GM12878 (cell line): ENCODE results near the gene KCTD17. TPM values are rescaled to one million over a fixed set of nuclear protein-coding genes. Genes with fewer than 3 reads are reported as not detected.

ENCODE experiments used
- ATAC-seq: fragments of 200-7000 bp; cut with Tn5 transposase; 3 replicates; pipeline ENCODE4 v1.9.1; 2020; ENCODE audit warnings: mild to moderate bottlenecking, moderate library complexity
- BruUV-seq: library from RNA; stranded (reverse); fragments of 400-500 nt; replicated peaks from 2 replicates; lab custom pipeline; 2021; lab: Mats Ljungman, UMichigan
- CTCF ChIA-PET: fragments of 300-600 bp; sonication (Branson Sonifier 250); formaldehyde crosslinking; extraction: SDS; loops from one replicate; lab custom pipeline; 2021; ENCODE audit warnings: inconsistent platforms; lab: Yijun Ruan, JAX
- POLR2A ChIA-PET: fragments of 350-600 bp; formaldehyde crosslinking; extraction: SDS; loops from one replicate; lab custom pipeline; 2021; ENCODE audit warnings: inconsistent platforms; lab: Charles Lee
- RAD21 ChIA-PET: fragments of 300-600 bp; sonication (Branson Sonifier 250); formaldehyde crosslinking; loops from one replicate; lab custom pipeline; 2023; ENCODE audit warnings: antibody characterized with exemption; ENCODE audit not compliant: unreplicated experiment; lab: Charles Lee
- SMC1A ChIA-PET: fragments of 300-600 bp; sonication (Branson Sonifier 250); formaldehyde crosslinking; loops from one replicate; lab custom pipeline; 2023; ENCODE audit not compliant: unreplicated experiment, uncharacterized antibody; lab: Charles Lee
- DNase-seq: peaks from one replicate; pipeline ENCODE4 v3.0.0-alpha.2; 2011; ENCODE audit warnings: low read depth, low spot score
- FAIRE-seq: peaks from 3 replicates; lab custom pipeline; 2011; peaks lifted over from hg19 to GRCh38; lab: Jason Lieb, UNC
- H2AFZ ChIP-seq: 2 replicates; pipeline ENCODE4 v1.6.0; 2011; ENCODE audit warnings: low read depth, low read length, control low read depth; ENCODE audit not compliant: control insufficient read depth
- H3K27ac ChIP-seq: 2 replicates; pipeline ENCODE4 v1.5.1; 2011; ENCODE audit warnings: control low read depth; ENCODE audit not compliant: control insufficient read depth, insufficient read depth
- H3K27me3 ChIP-seq, 2 experiments: replicated peaks in 1 of 2; 2 replicates each; pipeline versions ENCODE4 v1.6.0 to v1.6.1; 2011; ENCODE audit warnings: low read length in 1 of 2; ENCODE audit not compliant: control insufficient read depth in 2 of 2, insufficient read depth in 2 of 2
- H3K36me3 ChIP-seq, 2 experiments: 2 replicates each; pipeline ENCODE4 v1.5.1; 2011; ENCODE audit warnings: low read length in 1 of 2; ENCODE audit not compliant: control insufficient read depth in 2 of 2, insufficient read depth in 2 of 2
- H3K4me1 ChIP-seq: 2 replicates; pipeline ENCODE4 v1.6.1; 2011; ENCODE audit warnings: mild to moderate bottlenecking, low read length, moderate library complexity, mixed read lengths; ENCODE audit not compliant: control insufficient read depth, insufficient read depth
- H3K4me2 ChIP-seq: 2 replicates; pipeline ENCODE4 v1.6.0; 2011; ENCODE audit warnings: control low read depth; ENCODE audit not compliant: control insufficient read depth, insufficient read depth
- H3K4me3 ChIP-seq: fragments of 200-600 bp; sonication (generic); 2 replicates; pipeline ENCODE4 v1.5.1; 2016
- H3K79me2 ChIP-seq: 2 replicates; pipeline ENCODE4 v1.6.0; 2011; ENCODE audit warnings: low read length; ENCODE audit not compliant: control insufficient read depth, insufficient read depth
- H3K9ac ChIP-seq: 2 replicates; pipeline ENCODE4 v1.8.0; 2011; ENCODE audit warnings: low read length, control low read depth, mixed read lengths; ENCODE audit not compliant: control insufficient read depth, insufficient read depth
- H3K9me3 ChIP-seq: replicated peaks from 3 replicates; pipeline ENCODE4 v1.5.1; 2011; ENCODE audit warnings: mild to moderate bottlenecking, low read length; ENCODE audit not compliant: control insufficient read depth, insufficient read depth
- H4K20me1 ChIP-seq: 2 replicates; pipeline ENCODE4 v1.6.0; 2011; ENCODE audit not compliant: control insufficient read depth, insufficient read depth
- ATF7 ChIP-seq: fragments of 450-650 bp; IDR thresholded peaks from 2 replicates; pipeline ENCODE4 v1.6.1; 2016; ENCODE audit warnings: low read depth, mild to moderate bottlenecking
- CBX3 ChIP-seq: fragments of 200-600 bp; sonication (generic); IDR thresholded peaks from 2 replicates; pipeline ENCODE4 v1.6.1; 2016; ENCODE audit warnings: low read depth, borderline replicate concordance
- EP300 ChIP-seq, 2 experiments: fragments of 150-350 bp in 1 of 2; IDR thresholded peaks; 2 replicates each; pipeline ENCODE4 v1.6.1; 2011 to 2012; ENCODE audit warnings: low read depth in 2 of 2, low read length in 2 of 2, borderline replicate concordance in 1 of 2, improper control_type of control experiment in 1 of 2, inconsistent platforms in 1 of 2; ENCODE audit not compliant: control insufficient read depth in 1 of 2
- EZH2 ChIP-seq: IDR thresholded peaks from 2 replicates; pipeline ENCODE4 v1.6.1; 2012; ENCODE audit warnings: low read depth, mild to moderate bottlenecking, control low read depth, inconsistent platforms, low read length, borderline replicate concordance; ENCODE audit not compliant: control insufficient read depth
- IRF4 ChIP-seq: IDR thresholded peaks from 2 replicates; pipeline ENCODE4 v1.6.1; 2011; ENCODE audit warnings: low read depth, low read length
- JUNB ChIP-seq: IDR thresholded peaks from 2 replicates; pipeline ENCODE4 v1.6.1; 2016; ENCODE audit warnings: antibody characterized with exemption, mild to moderate bottlenecking
- RELB ChIP-seq: fragments of 450-650 bp; IDR thresholded peaks from 2 replicates; pipeline ENCODE4 v1.6.1; 2017; ENCODE audit warnings: low read depth, mild to moderate bottlenecking, moderate library complexity
- SIN3A ChIP-seq: IDR thresholded peaks from 2 replicates; pipeline ENCODE4 v1.6.1; 2012; ENCODE audit warnings: low read depth, low read length, improper control_type of control experiment
- SP1 ChIP-seq: IDR thresholded peaks from one replicate; pipeline ENCODE4 v1.6.1; 2011; ENCODE audit warnings: low read depth, low read length
- STAT1 ChIP-seq: fragments of 450-650 bp; conservative IDR thresholded peaks from 2 replicates; pipeline ENCODE4 v1.6.1; 2014; ENCODE audit warnings: antibody characterized with exemption, mild to moderate bottlenecking
- WGBS: methylation state at CpG from one replicate; pipeline ENCODE4 v1.1.6; 2016; ENCODE audit warnings: low lambda C conversion rate; ENCODE audit not compliant: insufficient replicate concordance, insufficient coverage; ENCODE audit errors: missing lambda C conversion rate; 5-methylcytosine and 5-hydroxymethylcytosine counted together
- in situ Hi-C: fragments of 300-500 bp; cut with MboI; formaldehyde crosslinking; loops from 9 replicates; pipeline ENCODE4 v1.14.3; 2018; ENCODE audit warnings: mixed read lengths
- intact Hi-C: fragments of 100-400 bp; cut with micrococcal nuclease; formaldehyde crosslinking; loops from one replicate; pipeline ENCODE4 v1.14.2; 2022; ENCODE audit not compliant: unreplicated experiment
- polyA plus RNA-seq, 11 experiments: library from polyadenylated mRNA; depleted of rRNA in 4 of 11; unstranded in 6 of 11; stranded (reverse) in 5 of 11; fragments of >200 nt; fragmentation: Nextera tagmentation in 4 of 11; fragmentation: Illumina TruSeq in 1 of 11; extraction: Ambion mirVana in 4 of 11; extraction: Trizol in 1 of 11; gene quantifications; 1 replicate in 1 of 11; 2 replicates in 10 of 11; pipeline versions ENCODE4 v1.2.1 to v1.2.3, GENCODE V29; 2011 to 2016; ENCODE audit warnings: inconsistent platforms in 2 of 11, missing spikeins in 2 of 11, low read depth in 1 of 11
- total RNA-seq, 4 experiments: library from RNA; depleted of rRNA in 3 of 4; stranded (reverse); fragments of >200 nt in 3 of 4; fragmentation: Illumina TruSeq in 1 of 4; extraction: Trizol in 1 of 4; gene quantifications; 2 replicates each; pipeline versions ENCODE4 v1.2.1 to v1.2.3, GENCODE V29; 2013 to 2021
- TF ChIP-seq, protein P1 (sequence below): fragments of 150-350 bp; IDR thresholded peaks from 2 replicates; pipeline ENCODE4 v1.6.1; 2014; ENCODE audit warnings: mild to moderate bottlenecking, low read depth, low read length
- TF ChIP-seq, protein P2 (sequence below): fragments of 450-650 bp; formaldehyde crosslinking; IDR thresholded peaks from 2 replicates; pipeline ENCODE4 v1.4.0; 2020; ENCODE audit warnings: mild to moderate bottlenecking, moderate library complexity
- TF ChIP-seq, protein P3 (sequence below): fragments of 450-650 bp; IDR thresholded peaks from 2 replicates; pipeline ENCODE4 v1.6.1; 2018; ENCODE audit warnings: borderline replicate concordance, mild to moderate bottlenecking; ENCODE audit not compliant: partially characterized antibody

The KCTD17 gene
- total and polyA plus RNA-seq, 10 of the 15 experiments (the other 5 are each of a cell fraction or from before 2014, with no cell fraction given) = 0.16 to 18.4 (median 10.1) TPM; not detected in 1

DNA sequence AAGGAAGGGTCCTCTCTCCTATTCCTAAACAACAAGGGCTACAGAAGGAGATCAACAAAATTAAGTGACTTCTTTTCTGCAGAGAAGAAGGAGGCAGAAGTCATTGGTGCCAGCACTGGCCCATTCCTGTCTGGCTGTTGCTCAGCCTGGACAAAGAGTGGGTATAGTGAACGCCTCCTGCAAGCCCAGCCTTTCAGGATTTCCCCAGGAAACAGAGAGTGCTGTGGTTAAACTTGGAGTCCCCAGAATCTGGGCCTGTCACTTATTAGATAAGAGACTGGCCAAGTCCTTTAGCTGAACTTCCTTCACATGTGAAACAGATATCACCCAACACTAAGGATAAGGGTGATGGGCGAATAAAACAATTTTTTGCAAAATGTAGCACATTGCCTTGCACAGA lies 43.2 kb upstream of the KCTD17 start (continued):
- no peak for TF ChIP-seq RELB
- TF ChIP-seq STAT1 = no peak
- no peak for TF ChIP-seq EP300 (IDR thresholded peaks at IDR 0.05; ENCODE audit: borderline replicate concordance in 1 of 2, control insufficient read depth in 1 of 2, low read depth in 2 of 2, low read length in 2 of 2)
- TF ChIP-seq SP1 = no peak
- no peak for TF ChIP-seq CBX3
- no peak for TF ChIP-seq IRF4
- no peak for TF ChIP-seq SIN3A
- TF ChIP-seq, protein P1, sequence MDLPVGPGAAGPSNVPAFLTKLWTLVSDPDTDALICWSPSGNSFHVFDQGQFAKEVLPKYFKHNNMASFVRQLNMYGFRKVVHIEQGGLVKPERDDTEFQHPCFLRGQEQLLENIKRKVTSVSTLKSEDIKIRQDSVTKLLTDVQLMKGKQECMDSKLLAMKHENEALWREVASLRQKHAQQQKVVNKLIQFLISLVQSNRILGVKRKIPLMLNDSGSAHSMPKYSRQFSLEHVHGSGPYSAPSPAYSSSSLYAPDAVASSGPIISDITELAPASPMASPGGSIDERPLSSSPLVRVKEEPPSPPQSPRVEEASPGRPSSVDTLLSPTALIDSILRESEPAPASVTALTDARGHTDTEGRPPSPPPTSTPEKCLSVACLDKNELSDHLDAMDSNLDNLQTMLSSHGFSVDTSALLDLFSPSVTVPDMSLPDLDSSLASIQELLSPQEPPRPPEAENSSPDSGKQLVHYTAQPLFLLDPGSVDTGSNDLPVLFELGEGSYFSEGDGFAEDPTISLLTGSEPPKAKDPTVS = no peak
- no peak for TF ChIP-seq EZH2

DNA sequence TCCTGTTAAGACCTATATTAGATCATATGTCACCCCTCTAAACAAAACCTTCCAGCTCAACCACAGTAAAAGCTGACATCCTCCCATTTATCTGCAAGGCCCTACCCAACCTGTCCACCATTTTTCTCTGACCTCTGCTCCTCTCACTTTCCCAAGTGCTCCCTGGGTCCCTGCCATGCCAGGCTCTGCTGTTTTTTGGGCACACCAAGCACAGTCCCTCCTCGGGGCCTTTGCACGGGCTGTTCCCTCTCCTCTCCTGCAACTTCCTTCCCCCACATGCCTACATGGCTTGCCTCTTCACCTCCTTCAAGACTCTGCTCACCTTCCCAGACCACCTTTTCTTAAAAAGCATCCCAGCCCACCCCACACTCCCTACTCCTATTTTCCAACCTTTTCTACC lies 42.1 kb upstream of the KCTD17 start:
- no peak overlapping the region for H3K9ac ChIP-seq
- in situ Hi-C loops = no loop called here
- ChIA-PET SMC1A (no interaction called here), CTCF (interaction anchor here (0.9 kb wide), 1 partner anchor 34 kb away, joined by 3 read pairs; no protein-coding TSS in a partner anchor), RAD21 (no interaction called here), POLR2A (interaction anchor here (1.0 kb wide), 1 partner anchor 46 kb away, joined by 3 read pairs; no protein-coding TSS in a partner anchor)
- no peak overlapping the region for H3K4me3 ChIP-seq
- ATAC-seq = no peak
- BruUV-seq = no TSS peak
- no peaks in the 10 kb centered on the region; the same call in 1 of the 2 replicates for H4K20me1 ChIP-seq
- 0% methylated on average over 2 of the region's 2 CpGs for WGBS
- no peaks in the 10 kb centered on the region for H3K36me3 ChIP-seq
- no peak overlapping the region for H3K27ac ChIP-seq
- peaks cover 0 to 4% of the 10 kb centered on the region in 2 experiments; a peak in 2 of 4 replicates for H3K27me3 ChIP-seq
- intact Hi-C loops = no loop called here
- no peak overlapping the region for H2AFZ ChIP-seq
- H3K79me2 ChIP-seq = no peaks in the 10 kb centered on the region
- H3K4me2 ChIP-seq = no peak overlapping the region
- FAIRE-seq = no peak
- H3K4me1 ChIP-seq = no peaks in the 10 kb centered on the region
- no peak for DNase-seq
- H3K9me3 ChIP-seq = no peaks in the 10 kb centered on the region; the same call in 2 of the 3 replicates
- TF ChIP-seq, protein P2, sequence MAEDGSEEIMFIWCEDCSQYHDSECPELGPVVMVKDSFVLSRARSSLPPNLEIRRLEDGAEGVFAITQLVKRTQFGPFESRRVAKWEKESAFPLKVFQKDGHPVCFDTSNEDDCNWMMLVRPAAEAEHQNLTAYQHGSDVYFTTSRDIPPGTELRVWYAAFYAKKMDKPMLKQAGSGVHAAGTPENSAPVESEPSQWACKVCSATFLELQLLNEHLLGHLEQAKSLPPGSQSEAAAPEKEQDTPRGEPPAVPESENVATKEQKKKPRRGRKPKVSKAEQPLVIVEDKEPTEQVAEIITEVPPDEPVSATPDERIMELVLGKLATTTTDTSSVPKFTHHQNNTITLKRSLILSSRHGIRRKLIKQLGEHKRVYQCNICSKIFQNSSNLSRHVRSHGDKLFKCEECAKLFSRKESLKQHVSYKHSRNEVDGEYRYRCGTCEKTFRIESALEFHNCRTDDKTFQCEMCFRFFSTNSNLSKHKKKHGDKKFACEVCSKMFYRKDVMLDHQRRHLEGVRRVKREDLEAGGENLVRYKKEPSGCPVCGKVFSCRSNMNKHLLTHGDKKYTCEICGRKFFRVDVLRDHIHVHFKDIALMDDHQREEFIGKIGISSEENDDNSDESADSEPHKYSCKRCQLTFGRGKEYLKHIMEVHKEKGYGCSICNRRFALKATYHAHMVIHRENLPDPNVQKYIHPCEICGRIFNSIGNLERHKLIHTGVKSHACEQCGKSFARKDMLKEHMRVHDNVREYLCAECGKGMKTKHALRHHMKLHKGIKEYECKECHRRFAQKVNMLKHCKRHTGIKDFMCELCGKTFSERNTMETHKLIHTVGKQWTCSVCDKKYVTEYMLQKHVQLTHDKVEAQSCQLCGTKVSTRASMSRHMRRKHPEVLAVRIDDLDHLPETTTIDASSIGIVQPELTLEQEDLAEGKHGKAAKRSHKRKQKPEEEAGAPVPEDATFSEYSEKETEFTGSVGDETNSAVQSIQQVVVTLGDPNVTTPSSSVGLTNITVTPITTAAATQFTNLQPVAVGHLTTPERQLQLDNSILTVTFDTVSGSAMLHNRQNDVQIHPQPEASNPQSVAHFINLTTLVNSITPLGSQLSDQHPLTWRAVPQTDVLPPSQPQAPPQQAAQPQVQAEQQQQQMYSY (CRISPR knock-in tag) = no peak
- no peak for TF ChIP-seq JUNB
- TF ChIP-seq ATF7 = no peak
- TF ChIP-seq, protein P3, sequence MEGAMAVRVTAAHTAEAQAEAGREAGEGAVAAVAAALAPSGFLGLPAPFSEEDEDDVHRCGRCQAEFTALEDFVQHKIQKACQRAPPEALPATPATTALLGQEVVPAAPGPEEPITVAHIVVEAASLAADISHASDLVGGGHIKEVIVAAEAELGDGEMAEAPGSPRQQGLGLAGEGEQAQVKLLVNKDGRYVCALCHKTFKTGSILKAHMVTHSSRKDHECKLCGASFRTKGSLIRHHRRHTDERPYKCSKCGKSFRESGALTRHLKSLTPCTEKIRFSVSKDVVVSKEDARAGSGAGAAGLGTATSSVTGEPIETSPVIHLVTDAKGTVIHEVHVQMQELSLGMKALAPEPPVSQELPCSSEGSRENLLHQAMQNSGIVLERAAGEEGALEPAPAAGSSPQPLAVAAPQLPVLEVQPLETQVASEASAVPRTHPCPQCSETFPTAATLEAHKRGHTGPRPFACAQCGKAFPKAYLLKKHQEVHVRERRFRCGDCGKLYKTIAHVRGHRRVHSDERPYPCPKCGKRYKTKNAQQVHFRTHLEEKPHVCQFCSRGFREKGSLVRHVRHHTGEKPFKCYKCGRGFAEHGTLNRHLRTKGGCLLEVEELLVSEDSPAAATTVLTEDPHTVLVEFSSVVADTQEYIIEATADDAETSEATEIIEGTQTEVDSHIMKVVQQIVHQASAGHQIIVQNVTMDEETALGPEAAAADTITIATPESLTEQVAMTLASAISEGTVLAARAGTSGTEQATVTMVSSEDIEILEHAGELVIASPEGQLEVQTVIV = no peak
- TF ChIP-seq SP1 = no peak
